ENCODE results near the gene KLHDC4.
"Not testable (repeated sequence)": the region's sequence is repeated elsewhere in the genome, so short reads cannot be mapped to it uniquely, and the experiment has no call there.

Gene KLHDC4

GRCh38 chr16:87684106-87684677 is 81.6 kb downstream of the KLHDC4 start:
- no peak for DNase-seq (ENCODE audit: low spot score)

GRCh38 chr16:87682852-87683399 is 82.9 kb downstream of the KLHDC4 start:
- DNase-seq (ENCODE audit: low spot score), result no peak

- DNase-seq (ENCODE audit: low spot score), result no peak
Measured at GRCh38 chr16:87681981-87682570, 83.7 kb downstream of the KLHDC4 start.

- DNase-seq (ENCODE audit: low spot score), result not testable (repeated sequence)
Measured at GRCh38 chr16:87681051-87681602, 84.7 kb downstream of the KLHDC4 start.

DNA sequence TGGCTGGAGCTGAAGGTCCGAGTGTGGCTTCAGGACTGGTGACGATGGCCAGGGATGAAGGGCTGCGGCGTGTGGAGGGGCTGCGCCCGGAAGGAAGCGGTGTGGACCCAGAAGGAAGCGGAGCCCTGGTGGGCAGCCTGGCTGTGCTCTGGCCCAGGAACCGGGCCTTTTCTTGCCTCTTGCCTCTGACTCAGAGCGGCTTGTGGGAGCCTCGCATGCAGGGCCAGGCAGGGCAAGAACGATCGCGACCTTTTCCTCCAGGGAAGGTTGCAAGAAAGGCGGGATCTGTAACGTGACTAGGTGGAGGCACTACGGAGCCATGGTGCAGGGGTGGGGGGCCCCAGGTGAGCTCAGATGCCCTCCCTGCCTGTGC is 85.5 kb downstream of the KLHDC4 start:
- DNase-seq (ENCODE audit: low spot score), result no peak

GRCh38 chr16:87679593-87680271 is 86.1 kb downstream of the KLHDC4 start:
- no peak for DNase-seq (ENCODE audit: low spot score)

- DNase-seq (ENCODE audit: low spot score), result no peak
Measured at GRCh38 chr16:87678618-87679017, 87.2 kb downstream of the KLHDC4 start.

- no peak for DNase-seq (ENCODE audit: low spot score)
Measured at GRCh38 chr16:87677830-87678229, 88.0 kb downstream of the KLHDC4 start.

DNA sequence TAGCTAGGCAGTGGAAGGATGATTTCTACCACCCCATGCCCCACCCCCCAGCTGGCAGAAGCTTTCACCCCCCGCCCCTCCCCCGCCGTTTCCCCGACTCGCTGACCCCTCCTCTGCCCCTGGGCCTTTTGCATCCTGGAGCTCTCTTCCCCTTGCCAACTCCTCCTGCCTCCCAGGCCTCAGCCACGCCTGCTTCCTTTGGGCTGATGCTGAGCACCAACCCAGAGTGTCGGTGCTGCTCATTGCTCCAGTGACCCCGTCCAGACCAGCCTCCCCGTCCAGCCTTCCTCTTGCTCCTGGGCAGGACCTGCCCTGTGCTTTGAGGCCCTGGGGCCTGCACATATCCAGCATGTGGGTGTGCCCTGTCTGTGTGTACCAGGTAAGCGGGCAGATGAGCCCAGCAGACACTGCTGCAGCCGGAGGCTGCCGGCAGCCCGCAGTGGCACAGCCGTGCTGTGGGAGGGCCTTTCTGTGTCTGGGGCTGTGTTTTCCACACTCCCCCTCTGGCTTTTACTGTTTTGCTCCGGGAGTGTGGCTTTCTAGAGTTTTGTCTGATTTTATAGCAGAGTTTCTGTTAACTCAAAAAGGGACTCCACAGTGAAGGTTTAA is 90.6 kb downstream of the KLHDC4 start:
- no peak for DNase-seq (ENCODE audit: low spot score)

- no peak for DNase-seq (ENCODE audit: low spot score)
Measured at GRCh38 chr16:87674419-87674818, 91.4 kb downstream of the KLHDC4 start.

DNA sequence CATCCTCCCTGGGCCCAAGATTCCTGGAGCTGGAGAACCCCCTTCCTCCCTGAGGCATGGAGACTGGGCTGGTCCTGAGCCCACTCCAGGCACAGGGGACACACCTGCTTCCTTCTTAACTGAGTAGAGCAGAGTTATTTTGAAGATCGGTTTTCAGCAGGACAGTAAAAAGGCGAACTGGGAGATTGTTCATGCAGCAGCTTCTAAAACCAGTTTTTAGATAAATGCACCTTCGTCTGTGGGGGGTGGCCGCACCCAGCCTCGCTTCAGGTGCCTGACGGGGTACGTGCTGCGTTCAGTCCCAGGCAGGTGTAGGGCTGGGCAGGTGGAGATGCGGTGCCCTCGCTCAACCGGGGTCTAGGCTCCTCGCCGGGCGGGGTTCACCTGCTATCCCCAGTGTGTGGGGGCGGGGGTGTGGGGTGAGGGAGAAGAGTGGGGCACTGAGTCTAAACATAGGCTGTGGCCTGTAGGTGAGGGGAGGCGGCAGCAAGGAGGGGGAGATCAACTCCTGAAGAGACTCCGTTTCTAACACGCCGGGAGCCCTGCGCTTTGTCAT is 94.0 kb downstream of the KLHDC4 start:
- no peak for DNase-seq (ENCODE audit: low spot score)

- DNase-seq (ENCODE audit: low spot score), result no peak
Measured at GRCh38 chr16:87671221-87671620, 94.6 kb downstream of the KLHDC4 start.

DNA sequence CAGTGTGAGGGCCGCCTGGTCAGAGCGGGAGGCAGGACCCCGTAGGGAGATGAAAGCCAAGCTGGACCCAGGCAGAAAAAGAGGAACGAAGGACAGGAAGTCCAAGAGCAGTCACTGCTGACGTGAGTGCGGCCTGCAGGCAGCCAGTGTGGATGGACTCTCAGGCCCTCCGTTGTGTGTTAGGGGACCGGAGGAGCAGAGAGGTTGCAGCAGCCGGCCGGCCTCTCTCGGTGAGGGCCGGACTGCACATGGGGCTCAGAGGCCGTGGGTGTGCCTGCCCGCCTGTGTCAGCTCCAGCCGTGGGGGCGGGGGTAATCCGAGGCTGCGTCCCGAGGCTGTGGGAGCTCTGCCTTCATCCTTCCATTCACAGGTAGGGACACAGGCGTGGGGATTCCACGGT is 96.1 kb downstream of the KLHDC4 start:
- no peak for DNase-seq (ENCODE audit: low spot score)

DNA sequence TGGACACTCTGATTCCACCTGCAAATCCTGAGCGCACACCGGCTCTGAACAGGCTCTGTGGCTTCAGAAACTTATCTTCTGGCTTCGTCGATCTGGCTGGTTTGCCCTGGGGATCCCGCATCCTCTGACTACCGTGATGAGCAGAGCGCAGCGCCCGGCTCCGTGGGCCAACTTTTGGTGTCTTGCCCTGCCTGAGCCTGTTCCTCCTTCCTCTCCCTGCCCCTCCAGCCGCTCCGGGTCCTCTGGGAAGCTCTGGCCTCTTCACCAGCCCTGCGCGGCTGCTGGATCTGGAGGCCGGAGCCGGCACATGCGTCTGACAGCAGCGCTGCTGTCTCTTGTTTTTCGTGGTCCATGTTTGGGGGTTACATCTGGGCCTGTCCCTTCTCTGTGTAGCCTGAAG is 97.8 kb downstream of the KLHDC4 start:
- DNase-seq (ENCODE audit: low spot score), result no peak

- no peak for DNase-seq (ENCODE audit: low spot score)
Measured at GRCh38 chr16:87667443-87667842, 98.3 kb downstream of the KLHDC4 start.

DNA sequence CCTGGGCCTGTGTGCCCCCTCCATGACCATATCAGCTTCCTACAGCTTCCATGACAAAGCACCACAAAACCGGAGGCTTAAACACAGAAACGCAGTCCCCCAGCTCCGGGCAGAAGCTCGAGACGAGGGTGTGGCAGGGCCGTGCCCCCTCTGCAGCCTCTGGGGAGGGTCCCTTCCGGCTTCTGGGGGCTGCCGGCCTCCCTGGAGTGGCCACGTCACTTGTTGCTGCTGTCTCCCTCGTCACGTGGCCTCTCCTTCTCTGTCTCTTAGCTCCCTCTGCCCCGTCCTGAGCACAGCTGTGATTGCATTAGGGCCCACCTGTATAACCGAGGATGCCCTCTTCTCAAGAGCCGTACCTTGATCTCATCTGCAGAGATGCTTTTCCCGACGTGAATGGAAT is 98.9 kb downstream of the KLHDC4 start:
- no peak for DNase-seq (ENCODE audit: low spot score)

DNA sequence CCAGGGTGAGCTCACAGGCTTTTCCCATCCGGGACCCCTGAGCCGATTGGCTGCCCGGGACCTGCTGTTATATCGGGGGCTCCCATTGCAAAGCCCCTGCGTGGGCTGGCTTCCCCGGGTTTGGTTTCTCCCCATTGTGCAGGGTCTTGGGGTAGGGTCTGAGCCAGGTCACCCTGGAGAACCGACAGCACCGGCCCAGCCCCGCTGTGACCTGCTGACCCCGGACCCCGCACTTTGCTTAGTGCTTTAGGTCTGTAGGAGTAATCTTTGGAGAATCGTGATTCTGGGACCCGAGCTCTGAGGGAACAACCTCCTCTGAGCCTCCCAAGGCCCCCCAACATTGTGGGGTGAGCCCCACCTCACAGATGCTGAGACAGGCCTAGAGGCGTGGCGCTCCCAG is 100.6 kb downstream of the KLHDC4 start:
- DNase-seq (ENCODE audit: low spot score), result no peak

DNA sequence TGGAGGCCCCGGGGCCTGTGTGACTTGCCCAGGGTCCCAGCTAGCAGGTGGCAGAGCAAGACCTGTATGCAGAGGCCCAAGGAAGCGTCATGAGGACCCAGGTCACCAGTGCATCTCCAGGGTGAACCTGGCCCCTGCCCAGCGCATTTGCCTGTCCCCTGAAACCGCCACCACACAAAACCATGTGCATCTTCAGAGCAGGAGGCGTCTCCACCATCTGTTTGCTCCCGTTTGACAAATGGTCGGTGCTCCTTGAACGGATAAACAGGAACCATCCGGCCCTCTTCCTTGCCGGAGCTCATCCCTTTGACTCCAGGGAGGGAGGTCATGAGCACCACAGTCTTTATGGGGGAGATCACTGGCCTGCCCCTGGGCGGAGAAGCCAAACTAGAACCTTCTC is 101.0 kb downstream of the KLHDC4 start:
- DNase-seq (ENCODE audit: low spot score), result no peak

DNA sequence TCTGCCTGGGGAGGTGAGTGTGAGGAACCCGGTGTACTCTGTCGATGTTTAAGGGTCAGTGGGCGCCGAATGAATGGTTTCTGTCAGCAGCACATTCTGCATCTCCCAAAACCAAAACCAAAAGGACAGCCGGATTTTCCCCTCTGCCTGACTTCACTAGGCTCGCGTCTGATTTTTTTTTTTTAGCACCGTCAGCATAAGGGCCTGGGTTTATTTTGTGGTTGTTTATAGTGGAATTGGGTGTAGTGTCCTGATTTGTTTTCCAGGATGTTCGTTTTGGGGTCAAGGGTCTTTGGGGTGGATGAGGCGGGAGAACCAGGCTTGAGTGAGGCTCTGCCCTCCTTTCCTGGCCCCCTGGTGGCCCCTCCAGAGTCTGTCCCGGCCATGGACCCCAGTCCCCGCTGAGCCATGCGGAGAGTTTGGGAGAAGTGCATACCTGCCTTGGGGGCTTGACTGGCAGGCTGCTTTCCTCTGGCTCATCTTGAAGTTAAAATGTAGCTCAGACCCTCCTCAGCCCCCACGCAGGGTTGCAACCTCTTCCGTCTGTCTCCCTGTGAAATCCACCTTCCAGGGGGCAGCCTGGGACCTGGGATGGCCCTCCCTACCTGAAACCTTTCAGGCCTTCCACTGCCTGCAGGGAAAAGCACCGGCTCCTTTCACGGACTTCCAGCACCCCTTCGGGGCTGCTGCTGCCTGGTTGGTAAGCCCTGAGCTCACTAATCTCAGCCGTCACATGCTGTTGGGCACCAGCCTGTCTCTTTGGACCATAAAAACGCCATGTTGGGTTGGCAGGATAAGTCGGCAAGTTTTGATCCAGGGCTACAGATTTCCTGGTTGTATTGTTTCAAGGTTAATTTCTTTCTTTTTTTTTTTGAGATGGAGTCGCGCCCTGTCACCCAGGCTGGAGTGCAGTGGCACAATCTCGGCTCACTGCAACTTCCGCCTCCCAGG is 103.3 kb downstream of the KLHDC4 start:
- no peak for DNase-seq (ENCODE audit: low spot score)

DNA sequence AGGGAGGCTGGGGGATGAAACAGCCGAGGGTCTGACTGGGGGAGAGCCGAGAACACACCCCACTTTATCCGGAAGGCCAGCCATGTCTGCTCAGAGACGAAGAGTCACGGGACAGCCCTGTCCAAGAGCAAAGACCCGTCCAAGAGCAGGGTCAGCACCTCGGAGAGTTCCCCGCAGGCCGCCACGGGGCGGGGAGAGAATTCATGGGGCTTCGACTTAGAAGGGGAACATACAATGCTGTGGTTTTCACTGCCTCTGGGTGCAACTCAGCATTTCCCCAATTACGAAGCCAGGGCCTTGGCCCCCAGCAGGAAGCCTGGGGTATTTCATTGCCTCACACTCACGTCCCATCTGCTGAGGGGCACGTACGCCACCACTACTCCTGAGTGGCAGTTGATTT is 104.2 kb downstream of the KLHDC4 start:
- no peak for DNase-seq (ENCODE audit: low spot score)

- DNase-seq (ENCODE audit: low spot score), result no peak
Measured at GRCh38 chr16:87658564-87659225, 107.1 kb downstream of the KLHDC4 start.
